GM11168 (cell line): ENCODE data around the gene SELPLG.

Source experiments
- in situ Hi-C: fragments of 300-500 bp; cut with MboI; formaldehyde crosslinking; loops from one replicate; pipeline ENCODE4 v1.12.0; 2022; ENCODE audit warnings: low sequenced_read_pairs; ENCODE audit not compliant: unreplicated experiment

The SELPLG gene

GRCh38 chr12:108622921-108623514 is 10.7 kb downstream of the SELPLG start:
- in situ Hi-C loops = no loop called here

- in situ Hi-C loops = no loop called here
These were observed 11.3 kb downstream of the SELPLG start for GRCh38 chr12:108622421-108622820.

DNA sequence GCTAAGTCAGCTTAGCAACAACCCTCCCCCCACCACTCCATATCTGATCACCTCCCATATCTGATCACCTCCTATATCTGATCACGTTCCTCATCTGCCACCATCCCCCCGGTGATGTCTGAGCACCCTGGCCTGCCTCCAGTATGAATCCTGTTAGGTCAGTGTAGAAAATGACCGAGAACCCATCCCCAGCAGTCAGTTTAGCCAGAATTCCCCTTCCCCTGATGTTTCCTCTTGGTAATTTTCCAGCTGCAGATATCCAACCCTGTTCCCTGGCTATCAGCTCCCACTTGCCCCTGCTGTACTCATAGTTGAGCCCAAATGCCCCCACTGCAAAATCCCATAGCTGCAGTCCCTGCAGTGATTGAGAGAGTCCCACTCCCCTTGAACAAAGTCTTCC is 12.5 kb downstream of the SELPLG start:
- in situ Hi-C loops = no loop called here

GRCh38 chr12:108620236-108620879 is 13.3 kb downstream of the SELPLG start:
- in situ Hi-C loops = no loop called here

- in situ Hi-C loops = loop anchor here (5.0 kb wide), 1 partner anchor 52 kb away; no protein-coding TSS in a partner anchor
These were observed 14.1 kb downstream of the SELPLG start for GRCh38 chr12:108619369-108620160.

- in situ Hi-C loops = loop anchor here (5.0 kb wide), 1 partner anchor 52 kb away; no protein-coding TSS in a partner anchor
These were observed 14.8 kb downstream of the SELPLG start for GRCh38 chr12:108618953-108619274.

- in situ Hi-C loops = loop anchor here (5.0 kb wide), 1 partner anchor 51 kb away; no protein-coding TSS in a partner anchor
These were observed 15.4 kb downstream of the SELPLG start for GRCh38 chr12:108618079-108618952.

- in situ Hi-C loops = loop anchor here (5.0 kb wide), 1 partner anchor 50 kb away; no protein-coding TSS in a partner anchor
These were observed 16.5 kb downstream of the SELPLG start for GRCh38 chr12:108616941-108617858.

DNA sequence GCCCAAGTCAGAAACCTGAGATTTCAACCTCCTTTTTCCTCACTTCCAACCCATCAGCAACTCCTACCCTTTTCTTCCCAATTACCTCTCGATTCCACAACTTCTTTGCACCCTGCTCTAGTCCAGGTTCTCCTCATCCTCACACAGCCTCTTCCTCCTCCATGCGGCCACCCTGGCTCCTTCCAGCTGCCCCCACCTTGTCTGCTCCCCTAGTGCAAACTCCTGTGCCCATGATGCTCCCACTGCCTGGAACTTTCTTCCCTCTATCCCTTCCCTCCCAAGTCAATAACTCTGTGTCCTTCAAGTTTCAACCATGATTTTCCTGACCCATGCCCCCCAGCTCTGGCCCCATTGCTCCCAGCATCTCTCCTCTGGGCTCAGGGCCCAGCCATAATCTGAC is 17.3 kb downstream of the SELPLG start:
- in situ Hi-C loops = loop anchor here (5.0 kb wide), 1 partner anchor 49 kb away; no protein-coding TSS in a partner anchor

- in situ Hi-C loops = loop anchor here (5.0 kb wide), 1 partner anchor 49 kb away; no protein-coding TSS in a partner anchor
These were observed 17.8 kb downstream of the SELPLG start for GRCh38 chr12:108615918-108616317.

GRCh38 chr12:108614639-108615038 is 19.1 kb downstream of the SELPLG start:
- in situ Hi-C loops = loop anchor here (5.0 kb wide), 1 partner anchor 47 kb away; no protein-coding TSS in a partner anchor

DNA sequence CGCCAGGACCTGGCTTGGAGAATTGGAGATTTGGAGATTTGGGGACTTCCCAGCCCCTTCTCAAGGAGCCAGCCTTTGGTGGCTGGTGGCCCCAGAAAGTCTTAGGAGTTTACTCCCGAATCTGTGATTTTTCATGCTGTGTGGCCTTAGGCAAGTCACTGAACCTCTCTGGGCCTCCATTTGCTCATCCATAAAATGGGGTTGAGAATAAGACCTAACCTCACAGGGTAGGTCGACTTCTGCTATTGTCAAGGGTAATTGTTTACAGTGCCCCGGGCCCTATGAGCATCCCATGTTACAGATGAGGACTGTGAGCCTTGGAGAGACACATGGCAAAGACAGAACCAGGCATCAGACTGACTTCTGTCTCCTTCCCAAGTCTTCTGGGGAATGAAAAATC is 19.7 kb downstream of the SELPLG start:
- in situ Hi-C loops = no loop called here

GRCh38 chr12:108613548-108613947 is 20.1 kb downstream of the SELPLG start:
- in situ Hi-C loops = no loop called here

DNA sequence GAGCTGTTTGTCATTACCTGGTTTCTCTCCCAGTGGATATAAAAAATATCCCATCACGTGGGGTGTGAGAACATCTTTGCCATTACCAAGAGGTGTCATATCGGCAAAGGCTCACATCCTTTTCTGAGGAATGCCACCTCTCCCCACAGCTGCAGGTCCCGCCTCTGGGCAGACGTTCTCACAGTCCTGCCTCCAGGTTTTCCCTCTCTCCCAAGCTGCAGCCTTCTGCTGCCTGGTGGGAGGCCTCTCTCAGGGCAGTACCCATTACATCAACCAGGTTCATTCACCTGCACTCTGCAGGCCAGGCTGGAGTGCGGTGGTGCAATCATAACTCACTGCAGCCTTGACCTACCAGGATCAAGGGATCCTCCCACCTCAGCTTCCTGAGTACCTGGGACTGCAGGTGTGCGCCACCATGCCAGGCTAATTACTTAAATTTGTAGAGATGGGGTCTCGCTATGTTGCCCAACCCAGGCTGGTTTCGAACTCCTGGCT is 20.9 kb downstream of the SELPLG start:
- in situ Hi-C loops = no loop called here

GRCh38 chr12:108611884-108612415 is 21.7 kb downstream of the SELPLG start:
- in situ Hi-C loops = no loop called here

DNA sequence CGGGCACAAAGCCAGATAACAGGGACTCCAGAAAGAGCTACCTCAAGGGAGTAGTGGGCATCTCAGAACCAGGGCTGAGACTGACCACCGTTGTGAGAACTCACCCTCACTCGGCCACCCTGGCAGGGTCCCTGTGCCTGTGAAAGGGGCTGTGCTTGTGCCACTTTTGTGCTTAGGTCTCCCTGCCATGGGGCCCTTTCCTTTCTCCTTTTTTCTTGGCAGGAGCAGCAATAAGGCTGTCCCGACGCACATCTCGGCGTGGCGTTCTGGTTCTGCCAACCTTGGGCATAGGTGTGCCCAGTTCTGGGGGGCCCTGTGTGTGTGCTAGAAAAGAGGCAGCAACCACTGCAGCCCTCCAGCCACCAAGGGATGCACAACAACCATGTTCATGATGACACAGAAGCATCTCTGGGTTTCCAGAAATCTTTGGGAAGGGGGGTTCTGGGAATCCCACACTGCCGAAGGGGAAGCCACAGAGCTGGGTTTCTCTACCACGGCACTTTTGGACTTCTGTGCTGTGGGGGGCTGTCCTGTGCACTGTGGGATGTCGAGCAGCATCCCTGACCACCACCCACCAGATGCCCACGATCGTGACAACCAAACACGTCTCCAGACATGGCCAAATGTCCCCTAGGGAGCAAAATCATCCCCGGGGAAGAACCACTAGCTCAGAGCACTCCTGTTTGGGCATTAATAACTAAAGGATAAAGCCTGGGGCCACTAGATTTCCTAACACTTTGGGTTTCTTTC is 22.7 kb downstream of the SELPLG start:
- in situ Hi-C loops = no loop called here

DNA sequence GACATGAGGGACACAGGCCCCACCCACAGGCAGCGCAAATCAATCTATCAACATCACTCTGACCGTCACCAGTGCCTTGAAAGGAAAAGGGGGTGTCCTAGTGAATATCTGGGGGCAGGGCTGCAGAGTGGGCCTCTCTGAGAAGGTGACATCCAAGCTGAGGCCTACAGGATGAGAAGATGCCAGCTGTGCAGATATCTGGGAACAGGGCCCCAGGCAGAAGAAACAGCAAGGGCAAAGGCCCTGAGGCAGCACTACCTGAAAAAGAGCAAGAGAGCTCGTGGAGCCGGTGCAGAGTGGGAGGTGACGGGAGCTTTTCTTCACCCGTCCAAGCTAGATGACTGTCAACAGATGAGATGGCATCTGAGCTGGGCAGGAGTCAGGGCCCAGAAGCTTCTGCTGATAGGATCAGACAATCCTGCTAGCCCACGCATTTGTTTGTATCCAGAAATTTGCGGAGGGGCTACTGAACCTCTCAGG is 23.3 kb downstream of the SELPLG start:
- in situ Hi-C loops = no loop called here
